Stimulated activated CD4-positive, alpha-beta T cell treated with anti-CD3 and anti-CD28 coated beads, Interleukin-4, amount 100 ng/mL, for 1 hour (primary cell): ENCODE results near the gene LINGO3.

Experiments used
- DNase-seq: peaks from one replicate; pipeline ENCODE4 v3.0.0-alpha.2; 2020

LINGO3 gene

GRCh38 chr19:2338751-2339643, 31.0 kb upstream of the LINGO3 start:
- no peak for DNase-seq

- no peak for DNase-seq
Observed at GRCh38 chr19:2338055-2338615, 30.2 kb upstream of the LINGO3 start.

- no peak for DNase-seq
Observed at GRCh38 chr19:2337329-2337707, 29.4 kb upstream of the LINGO3 start.

GRCh38 chr19:2336528-2337328, 28.8 kb upstream of the LINGO3 start:
- no peak for DNase-seq

- no peak for DNase-seq
Observed at GRCh38 chr19:2335848-2336247, 27.9 kb upstream of the LINGO3 start.

- no peak for DNase-seq
Observed at GRCh38 chr19:2334986-2335846, 27.3 kb upstream of the LINGO3 start.

- no peak for DNase-seq
Observed at GRCh38 chr19:2334426-2334825, 26.5 kb upstream of the LINGO3 start.

- no peak for DNase-seq
Observed at GRCh38 chr19:2333807-2334211, 25.9 kb upstream of the LINGO3 start.

GRCh38 chr19:2333027-2333806, 25.3 kb upstream of the LINGO3 start:
- no peak for DNase-seq

GRCh38 chr19:2332341-2333026, 24.5 kb upstream of the LINGO3 start:
- DNase-seq, result peak; percentile 23

GRCh38 chr19:2331601-2332246, 23.8 kb upstream of the LINGO3 start:
- no peak for DNase-seq

- no peak for DNase-seq
Observed at GRCh38 chr19:2330632-2331284, 22.8 kb upstream of the LINGO3 start.

GRCh38 chr19:2330255-2330631, 22.3 kb upstream of the LINGO3 start:
- no peak for DNase-seq

GRCh38 chr19:2329501-2329916, 21.6 kb upstream of the LINGO3 start:
- DNase-seq, result no peak

- no peak for DNase-seq
Observed at GRCh38 chr19:2329149-2329478, 21.2 kb upstream of the LINGO3 start.

GRCh38 chr19:2328401-2329148, 20.6 kb upstream of the LINGO3 start, which contains the start of the genes LSM7 and SPPL2B:
Gene LSM7, minus strand, starts transcription at chr19:2328586. Its CDS starts 20 bp downstream, at chr19:2328566.
Gene SPPL2B, plus strand, starts transcription at chr19:2328684. Its CDS starts 26 bp downstream, at chr19:2328710.
- peak; percentile 92 for DNase-seq

- peak; percentile 53 for DNase-seq
Observed at GRCh38 chr19:2327773-2328400, 19.9 kb upstream of the LINGO3 start.

- DNase-seq, result no peak
Observed at GRCh38 chr19:2326699-2327360, 18.9 kb upstream of the LINGO3 start.
